Stimulated activated CD8-positive, alpha-beta memory T cell treated with anti-CD3 and anti-CD28 coated beads, Interleukin-4, amount 100 ng/mL, for 48 hours (primary cell): ENCODE measurements around the gene ENG.
"Not testable (repeated sequence)": the region's sequence is repeated elsewhere in the genome, so short reads cannot be mapped to it uniquely, and the experiment has no call there.

Experiments
- DNase-seq: peaks from one replicate; pipeline ENCODE4 v3.0.0-alpha.2; 2020

Gene ENG

DNA sequence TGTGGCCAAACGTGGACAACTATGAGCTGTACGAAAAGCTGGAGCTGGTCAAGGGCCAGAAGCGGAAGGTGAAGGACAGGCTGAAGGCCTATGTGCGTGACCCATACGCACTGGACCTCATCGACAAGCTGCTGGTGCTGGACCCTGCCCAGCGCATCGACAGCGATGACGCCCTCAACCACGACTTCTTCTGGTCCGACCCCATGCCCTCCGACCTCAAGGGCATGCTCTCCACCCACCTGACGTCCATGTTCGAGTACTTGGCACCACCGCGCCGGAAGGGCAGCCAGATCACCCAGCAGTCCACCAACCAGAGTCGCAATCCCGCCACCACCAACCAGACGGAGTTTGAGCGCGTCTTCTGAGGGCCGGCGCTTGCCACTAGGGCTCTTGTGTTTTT is 65.3 kb downstream of the ENG start:
- DNase-seq: no peak

DNA sequence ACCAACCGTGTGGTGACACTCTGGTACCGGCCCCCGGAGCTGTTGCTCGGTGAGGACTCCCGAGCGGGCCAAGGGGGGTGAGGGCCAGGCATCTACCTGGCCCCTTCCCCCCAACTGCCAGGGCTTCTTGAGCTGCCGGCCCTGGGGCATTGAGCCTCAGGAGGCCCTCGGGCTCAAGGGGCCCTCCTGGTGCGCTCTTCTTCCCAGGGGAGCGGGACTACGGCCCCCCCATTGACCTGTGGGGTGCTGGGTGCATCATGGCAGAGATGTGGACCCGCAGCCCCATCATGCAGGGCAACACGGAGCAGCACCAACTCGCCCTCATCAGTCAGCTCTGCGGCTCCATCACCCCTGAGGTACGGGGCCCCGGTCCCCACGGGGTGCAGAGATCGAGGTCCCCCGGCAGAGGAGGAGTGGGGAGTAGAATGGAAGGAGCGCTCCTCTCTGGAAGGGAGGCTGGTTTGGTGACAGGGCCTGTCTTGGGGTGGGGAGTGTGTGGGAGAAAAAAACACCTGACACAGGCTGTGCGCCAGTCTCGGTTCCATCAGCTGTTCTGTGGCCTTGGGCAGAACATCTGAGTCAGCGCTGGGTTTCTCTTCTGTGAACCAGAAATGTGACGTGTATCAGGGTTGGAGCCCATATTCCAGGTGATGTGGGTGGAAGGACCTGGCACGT is 66.0 kb downstream of the ENG start:
- peak; percentile 85 for DNase-seq

DNA sequence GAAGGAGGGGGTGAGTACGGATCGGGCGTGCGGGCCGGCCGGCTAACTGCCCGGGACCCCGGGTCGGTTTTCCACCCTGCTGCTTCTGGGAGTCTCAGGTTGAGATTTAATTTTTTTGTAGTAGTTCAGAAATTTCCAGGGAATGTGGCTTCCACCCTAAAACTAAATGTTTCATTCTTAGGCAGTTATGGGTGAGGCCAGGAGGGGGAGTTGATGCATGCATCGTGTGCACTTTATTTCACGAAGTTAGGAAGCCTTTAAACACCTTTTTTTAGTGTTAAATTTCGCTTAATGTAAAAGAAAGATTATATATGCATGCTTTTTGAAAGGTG is 67.7 kb downstream of the ENG start:
- DNase-seq: no peak

DNA sequence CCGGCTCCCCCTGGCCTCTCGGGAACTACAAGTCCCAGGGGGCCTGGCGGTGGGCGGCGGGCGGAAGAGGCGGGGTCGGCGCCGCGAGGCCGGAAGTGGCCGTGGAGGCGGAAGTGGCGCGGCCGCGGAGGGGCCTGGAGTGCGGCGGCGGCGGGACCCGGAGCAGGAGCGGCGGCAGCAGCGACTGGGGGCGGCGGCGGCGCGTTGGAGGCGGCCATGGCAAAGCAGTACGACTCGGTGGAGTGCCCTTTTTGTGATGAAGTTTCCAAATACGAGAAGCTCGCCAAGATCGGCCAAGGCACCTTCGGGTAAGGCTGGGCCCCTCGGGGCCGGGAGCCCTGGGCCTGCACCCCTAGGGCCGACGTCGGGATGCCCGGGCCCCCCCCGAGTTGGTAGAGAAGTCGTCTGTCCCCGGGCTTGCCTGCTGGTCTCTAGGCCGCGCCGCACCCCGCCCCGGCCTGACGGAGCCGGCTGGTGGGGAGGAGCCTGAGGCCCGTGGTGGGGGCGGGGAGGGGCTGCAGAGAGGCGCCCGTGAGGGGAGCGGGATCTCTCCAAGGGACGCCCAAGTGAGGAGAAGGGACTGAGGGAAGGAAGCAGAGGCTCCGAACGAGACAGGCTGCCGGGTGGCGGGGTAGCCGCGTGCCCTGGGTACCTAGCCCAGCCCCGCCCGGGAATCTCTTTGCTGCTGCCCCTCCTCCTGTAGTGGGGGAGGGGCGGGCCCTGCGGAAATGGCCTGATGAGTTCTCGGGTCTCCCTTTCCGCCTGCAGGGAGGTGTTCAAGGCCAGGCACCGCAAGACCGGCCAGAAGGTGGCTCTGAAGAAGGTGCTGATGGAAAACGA is 68.3 kb downstream of the ENG start, which contains the start of gene CDK9:
TSS of gene CDK9 (plus strand) at position 102 of the 840 bp plus-strand sequence. CDS start at position 217, 115 bp downstream.
- DNase-seq: peak; percentile 94

- DNase-seq: peak; percentile 92
These were observed 69.2 kb downstream of the ENG start for GRCh38 chr9:127785023-127785932.

DNA sequence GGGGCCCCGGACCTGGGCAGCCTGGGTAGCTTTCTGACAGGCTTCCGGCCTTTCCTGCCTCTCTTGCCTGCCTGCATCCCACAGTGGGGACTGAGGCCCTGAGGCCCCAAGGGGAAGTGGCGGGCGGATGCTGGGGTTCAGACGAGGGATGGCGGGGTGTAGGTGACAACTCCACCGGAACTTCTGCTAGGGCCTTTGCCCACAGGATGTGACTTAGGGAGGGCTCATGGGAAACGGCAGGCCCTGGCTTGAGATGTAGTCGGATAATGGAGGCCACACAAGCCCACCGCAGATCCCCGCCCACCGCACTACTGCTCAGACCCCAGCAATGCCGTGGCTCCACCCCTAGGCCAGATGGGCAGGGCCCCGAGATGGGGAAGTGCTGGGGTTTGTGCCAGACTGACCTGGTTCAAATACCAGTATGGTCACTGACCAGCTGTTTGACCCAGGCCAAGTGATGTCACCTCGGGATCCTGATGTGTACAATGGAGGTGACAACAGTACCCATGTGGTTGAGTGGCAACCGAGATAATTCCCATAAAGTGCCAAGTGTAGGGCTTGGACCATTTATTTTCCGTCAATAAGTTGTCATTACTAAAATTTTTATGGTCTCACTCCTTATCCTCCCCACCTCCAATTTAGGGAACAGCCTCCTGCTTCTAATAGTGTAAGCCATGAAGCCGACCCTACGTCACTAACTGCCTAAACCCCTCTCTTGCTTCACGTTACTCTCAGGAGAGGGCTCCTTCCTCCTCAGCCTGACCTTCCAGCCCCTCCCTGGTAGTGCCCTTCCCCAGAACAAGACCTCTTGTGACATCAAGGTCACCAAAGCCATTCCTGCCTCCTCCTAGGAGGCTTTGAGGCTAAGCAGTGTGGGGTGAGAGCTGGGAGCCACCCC is 71.1 kb downstream of the ENG start:
- DNase-seq: peak; percentile 87

GRCh38 chr9:127781806-127782205 is 72.7 kb downstream of the ENG start:
- DNase-seq: no peak

- DNase-seq: not testable (repeated sequence)
These were observed 73.5 kb downstream of the ENG start for GRCh38 chr9:127780909-127781308.

GRCh38 chr9:127780126-127780885 is 74.2 kb downstream of the ENG start:
- DNase-seq: no peak

DNA sequence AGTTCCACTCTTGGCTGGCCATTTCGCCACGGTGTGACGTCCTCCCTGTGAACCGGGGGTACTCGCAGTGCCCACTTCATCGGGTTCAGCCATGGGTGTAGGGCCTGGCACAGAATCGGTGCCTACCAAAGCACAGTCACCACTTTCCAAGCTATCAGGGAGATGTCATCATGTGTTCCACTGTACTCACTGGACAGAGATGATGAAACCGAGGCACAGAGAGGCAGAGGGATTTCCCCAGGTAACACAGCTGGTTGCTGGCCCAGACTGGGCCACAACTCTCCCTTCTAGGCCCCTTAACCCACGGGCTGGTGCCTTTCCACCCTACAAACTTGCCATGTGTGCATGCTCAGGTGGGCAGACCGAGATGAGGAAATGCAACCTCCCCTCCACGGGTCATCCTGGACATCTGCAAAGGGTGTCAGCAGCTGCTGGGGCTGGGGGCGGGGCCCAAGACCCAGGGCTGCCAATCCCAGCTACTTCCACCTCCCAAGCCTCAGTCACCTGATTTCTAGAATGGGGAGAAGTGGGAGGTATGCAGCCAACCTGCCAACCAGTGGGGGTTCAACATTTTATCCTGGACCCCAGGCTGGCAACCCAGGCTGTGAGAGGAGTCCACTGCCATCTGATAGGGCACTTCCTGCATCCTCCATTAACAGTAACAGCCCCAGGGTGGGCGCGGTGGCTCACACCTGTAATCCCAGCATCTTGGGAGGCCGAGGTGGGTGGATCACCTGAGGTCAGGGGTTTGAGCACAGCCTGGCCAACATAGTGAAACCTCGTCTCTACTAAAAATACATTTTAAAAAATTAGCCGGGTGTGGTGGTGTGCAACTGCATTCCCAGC is 75.1 kb downstream of the ENG start:
- peak; percentile 74 for DNase-seq

DNA sequence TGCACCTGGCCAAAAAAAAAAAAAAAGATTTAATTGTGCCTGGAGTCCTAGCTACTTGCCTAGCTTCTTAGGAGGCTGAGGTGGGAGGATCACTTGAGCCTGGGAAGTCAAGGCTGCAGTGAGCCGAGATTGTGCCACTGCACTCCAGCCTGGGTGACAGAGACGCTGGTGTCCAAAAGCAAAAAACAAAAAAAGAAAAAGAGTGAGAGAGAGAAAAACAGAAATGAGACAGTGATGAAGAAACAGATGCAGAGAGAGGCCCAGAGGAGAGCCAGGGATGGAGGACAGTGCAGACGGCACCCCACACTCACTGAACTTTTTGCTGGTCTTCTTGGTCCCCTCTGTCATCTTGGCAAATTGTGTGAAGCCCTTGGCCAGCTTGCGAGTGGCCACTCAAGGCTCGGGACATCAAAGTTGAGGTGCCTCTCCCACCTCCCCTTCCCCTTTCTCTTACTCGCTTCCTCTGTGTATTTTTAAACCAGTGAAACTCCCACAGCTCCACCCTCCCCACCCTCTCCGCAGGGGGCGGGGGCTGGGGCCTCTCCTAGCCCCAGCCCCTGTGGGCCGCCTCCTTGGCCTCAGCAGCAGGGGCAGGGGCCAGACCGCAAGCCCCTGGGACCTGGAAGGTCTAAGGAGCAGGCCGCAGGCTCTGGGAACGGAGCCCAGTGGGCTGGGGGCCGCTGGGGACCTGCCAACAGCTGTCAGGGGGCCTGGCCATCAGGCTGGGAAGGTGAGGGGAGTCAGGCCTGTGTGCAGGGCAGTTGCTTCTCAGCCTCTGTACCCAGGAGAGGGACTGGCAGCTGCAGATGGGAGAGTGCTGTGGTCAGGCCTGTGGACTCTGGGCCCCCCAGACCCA is 76.0 kb downstream of the ENG start, which contains the start of gene SH2D3C:
TSS of gene SH2D3C (minus strand) at position 387 of the 856 bp plus-strand sequence. CDS start at position 348, 39 bp downstream.
- DNase-seq: peak; percentile 71

DNA sequence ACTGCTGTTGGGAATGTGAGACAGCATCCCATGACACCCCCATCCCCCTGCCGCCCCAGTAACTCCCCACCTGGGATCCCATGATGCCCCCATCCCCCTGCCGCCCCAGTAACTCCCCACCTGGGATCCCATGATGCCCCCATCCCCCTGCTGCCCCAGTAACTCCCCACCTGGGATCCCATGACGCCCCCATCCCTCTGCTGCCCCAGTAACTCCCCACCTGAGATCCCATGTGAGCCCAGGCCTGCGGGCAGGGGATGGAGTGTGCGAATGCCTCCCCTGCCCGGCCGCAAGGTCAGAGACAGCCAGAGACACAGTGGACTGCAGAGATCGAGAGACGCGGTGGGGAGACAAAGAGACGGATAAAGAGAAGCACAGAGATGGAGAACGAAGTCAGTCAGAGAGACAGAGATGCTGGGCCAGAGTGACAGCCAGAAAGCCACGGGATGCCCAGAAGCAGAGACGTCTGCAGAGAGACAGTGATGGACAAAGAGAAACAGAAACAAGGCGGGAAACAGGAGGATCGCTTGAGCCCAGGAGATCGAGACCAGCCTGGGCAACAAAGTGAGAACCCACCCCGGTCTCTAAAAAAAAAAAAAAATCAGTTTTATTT is 77.0 kb downstream of the ENG start:
- DNase-seq: peak; percentile 45

DNA sequence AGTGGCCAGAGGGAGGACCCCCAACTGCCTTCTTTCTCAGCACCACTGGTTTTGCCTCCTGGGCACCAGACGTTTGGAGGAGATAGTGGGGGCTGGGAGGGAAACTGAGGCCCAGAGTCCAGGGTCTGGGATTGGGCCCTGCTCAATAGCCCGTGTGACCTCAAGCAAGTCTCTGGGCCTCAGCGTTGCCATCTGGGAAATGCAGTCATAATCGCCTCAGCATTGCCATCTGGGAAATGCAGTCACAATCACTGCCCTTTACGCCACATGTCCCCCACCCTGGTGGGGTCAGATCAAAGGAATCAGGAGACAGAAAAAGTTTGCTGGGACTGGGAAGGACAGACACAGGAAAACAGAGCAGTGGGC is 77.6 kb downstream of the ENG start:
- DNase-seq: peak; percentile 50

- peak; percentile 79 for DNase-seq
These were observed 78.1 kb downstream of the ENG start for GRCh38 chr9:127776195-127776923.

DNA sequence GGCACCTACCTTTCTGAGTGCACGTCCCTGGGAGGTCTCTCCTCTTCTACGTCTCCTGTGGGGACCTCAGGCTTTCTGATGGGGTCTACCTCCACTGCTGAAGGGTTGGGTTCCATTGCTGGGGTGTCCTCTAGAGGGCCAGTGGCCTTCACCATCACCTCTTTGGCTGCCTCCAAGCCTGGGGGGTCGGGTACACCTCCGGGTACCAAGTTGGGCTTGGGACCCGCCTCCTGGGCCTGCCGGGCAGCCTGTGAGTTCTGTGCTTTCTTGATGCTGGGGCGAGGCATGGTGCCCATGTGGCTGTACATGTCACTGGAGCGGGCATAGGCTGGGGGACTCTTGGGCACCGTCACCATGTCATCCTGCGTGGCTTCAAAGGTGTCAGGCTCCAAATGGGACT is 80.5 kb downstream of the ENG start:
- no peak for DNase-seq

- no peak for DNase-seq
These were observed 81.2 kb downstream of the ENG start for GRCh38 chr9:127773272-127773671.

- DNase-seq: no peak
These were observed 81.9 kb downstream of the ENG start for GRCh38 chr9:127772603-127773002.

DNA sequence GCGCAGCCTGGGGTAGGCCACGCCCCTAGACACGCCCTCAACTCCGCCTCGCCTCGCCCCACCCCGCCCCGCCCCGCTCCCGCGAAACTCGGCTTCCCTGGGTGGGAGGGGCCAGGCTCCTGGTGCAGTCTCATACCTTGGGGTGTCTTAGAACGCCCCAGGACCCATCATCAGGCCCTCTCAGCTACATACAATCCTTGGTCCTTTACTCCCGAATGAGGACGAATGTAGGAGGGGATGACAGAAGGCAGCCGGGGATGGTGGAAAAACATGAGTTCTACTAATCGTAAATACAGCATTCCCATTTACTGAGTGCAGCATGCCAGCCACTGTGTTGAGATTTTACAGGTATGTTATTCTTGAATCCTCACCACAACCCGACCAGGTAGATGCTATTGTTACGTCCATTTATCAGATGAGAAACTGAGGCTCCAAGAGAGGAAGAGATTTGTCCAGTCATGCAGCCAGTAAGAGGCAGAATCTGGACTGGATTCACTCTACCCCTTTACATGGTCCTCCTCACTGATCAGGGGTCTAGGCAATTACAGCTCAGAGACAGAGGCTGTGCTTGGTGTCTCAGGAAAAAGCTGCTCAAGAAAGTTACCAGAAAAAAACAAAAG is 82.8 kb downstream of the ENG start:
- DNase-seq: no peak
